NCI-H82 (cell line): ENCODE results near the gene SERPINB8.
A peak's percentile ranks its signal among the peaks of the same experiment; 100 is the strongest.
"Not testable (repeated sequence)": the region's sequence is repeated elsewhere in the genome, so short reads cannot be mapped to it uniquely, and the experiment has no call there.

Source experiments
- DNase-seq: peaks from one replicate; lab custom pipeline; 2025; lab: John Stamatoyannopoulos, UW

SERPINB8 gene, protein sequence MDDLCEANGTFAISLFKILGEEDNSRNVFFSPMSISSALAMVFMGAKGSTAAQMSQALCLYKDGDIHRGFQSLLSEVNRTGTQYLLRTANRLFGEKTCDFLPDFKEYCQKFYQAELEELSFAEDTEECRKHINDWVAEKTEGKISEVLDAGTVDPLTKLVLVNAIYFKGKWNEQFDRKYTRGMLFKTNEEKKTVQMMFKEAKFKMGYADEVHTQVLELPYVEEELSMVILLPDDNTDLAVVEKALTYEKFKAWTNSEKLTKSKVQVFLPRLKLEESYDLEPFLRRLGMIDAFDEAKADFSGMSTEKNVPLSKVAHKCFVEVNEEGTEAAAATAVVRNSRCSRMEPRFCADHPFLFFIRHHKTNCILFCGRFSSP

DNA sequence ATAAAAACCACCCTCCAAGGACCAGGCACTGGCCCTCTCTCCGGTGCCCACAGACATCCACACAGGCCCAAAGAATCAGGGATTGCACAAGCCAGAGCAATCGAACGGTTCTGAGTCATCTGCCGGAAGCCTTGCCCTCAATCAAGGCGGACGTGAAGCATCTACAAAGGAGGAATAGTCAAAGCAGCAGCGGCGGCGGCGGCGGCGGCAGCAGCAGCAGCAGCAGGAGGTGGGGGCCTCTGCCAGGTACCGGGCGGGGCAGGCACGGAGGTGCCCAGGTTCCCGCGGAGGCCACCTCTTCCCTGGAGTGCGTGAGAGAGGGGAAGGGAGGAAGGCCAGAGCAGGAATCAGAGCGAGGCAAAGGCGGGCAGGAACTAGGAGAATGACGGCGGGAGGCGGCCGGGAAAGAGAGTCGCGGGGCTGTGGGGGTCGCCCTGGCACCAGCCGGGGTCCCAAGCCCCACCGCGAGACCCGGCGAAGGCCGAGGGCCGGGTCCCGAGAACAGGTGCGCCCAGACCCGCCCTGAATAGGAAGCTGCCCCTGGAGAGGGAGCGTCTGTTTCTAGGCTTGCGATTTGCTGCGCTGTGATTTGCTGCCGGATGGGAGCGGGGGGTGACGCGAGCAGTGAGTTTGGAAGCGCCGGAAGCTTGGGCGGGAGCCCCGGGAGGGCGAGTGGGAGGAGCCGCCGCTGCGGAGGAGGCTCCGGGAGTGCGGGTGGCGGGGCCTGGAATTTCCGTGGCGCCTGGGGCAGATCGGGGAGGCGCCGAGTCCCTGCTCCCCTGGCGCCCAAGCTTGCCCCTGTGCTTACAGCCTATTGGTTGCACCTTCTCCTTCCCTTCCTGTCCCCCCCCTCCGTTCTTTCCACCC, at the start of gene SERPINB8:
SERPINB8 (plus strand) TSS at position 140 of the 867 bp plus-strand sequence. CDS start 8,228 bp downstream, outside the sequence.
- DNase-seq, result peak; percentile 90

DNA sequence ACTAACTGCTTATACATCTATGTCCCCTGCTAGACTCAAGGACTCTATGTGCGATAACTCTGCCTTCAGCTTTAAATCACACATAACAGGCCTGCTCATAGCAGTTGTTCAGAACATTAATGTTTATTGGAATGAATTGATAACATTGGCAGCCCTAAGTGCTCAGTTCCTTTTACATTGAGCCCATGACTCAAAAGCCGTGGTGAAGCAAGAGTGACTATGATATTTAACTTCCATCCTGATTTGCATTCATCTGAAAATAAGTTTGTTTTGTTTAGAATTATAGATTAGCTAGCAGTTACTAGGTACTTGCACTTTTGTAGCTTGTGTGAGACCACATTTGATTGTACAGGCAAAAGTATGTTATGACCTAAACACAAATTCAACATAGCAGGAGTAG, 47.8 kb upstream of the SERPINB8 start:
- no peak for DNase-seq

DNA sequence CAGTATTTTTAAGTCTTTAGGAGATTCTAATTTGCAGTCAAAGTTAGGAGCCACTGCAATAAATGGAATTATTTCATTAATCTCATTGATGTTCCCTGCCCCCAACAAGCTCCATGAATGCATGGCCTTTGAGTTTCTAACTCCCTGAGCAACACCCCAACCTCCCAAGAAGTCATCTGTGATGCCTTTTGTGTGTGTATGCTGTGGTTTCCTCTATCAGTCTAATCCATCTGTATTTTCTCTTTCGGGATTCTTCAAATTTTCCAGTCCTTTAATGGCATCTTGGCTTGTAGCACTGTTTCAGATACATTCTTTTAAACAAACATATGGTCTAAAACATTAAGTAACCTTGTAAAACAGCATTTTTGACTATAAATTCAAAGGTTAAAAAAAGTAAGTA, 45.3 kb upstream of the SERPINB8 start:
- DNase-seq, result peak; percentile 41

DNA sequence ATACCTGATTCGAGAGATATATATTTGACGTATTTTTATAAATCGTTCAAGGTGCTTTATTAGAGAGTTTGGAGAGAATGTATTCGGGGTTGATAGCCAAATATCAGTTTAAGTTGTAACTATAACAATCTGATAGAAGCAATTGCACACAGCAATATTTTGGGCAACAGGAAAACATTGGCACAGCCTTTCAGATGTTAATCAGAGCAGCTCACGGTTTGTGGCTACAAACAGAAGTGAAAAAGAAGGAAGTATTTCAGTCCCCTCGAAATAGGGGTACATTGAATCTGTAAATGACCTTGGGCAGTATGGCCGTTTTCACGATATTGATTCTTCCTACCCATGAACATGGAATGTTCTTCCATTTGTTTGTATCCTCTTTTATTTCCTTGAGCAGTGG, 41.5 kb upstream of the SERPINB8 start:
- no peak for DNase-seq

DNA sequence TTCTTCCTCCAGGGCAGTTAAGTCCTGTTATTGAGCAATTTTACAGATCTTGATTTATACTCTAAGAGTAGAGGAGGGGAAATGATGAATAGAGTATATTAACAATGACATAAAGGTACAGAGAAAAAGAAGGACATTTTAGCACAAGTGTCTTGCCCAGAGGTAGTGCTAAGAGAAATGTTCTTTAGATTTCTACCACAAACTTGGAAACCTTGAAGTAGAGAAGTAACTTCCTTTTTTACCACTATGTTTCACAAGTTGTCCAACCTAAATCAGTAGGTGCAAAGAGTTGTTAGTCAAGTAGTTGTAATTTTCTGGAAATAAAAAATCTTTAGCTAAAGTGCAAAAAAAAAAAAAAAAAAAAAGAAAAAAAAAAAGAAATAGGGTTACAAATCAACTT, 40.5 kb upstream of the SERPINB8 start:
- DNase-seq, result not testable (repeated sequence)

DNA sequence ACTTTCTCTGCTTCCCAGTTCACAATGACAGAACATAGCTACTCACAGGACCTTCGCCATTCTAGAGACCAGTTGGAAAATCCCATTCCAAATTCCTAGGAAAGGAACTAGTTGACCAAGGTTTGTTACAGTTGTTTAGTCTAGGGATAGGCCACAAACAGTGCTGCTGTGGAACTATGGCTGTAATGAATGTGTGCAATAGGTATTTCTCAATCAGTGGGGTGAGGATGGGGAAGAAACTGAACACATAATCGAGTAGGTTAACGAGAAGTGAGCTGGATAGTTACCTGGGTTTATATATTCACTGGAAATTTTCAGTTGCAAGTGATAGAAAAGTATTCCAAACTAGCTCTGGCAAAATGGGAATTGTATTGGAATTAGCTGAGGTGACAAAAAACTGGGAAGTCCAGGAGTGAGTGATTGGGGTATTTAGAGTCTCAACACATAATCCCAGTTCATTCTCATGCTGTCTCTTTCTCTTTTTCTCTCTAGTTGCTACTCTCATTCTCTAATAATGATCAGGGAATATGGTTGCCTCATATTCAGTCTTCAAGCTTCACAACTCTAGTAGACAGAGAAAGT, 39.0 kb upstream of the SERPINB8 start:
- no peak for DNase-seq

DNA sequence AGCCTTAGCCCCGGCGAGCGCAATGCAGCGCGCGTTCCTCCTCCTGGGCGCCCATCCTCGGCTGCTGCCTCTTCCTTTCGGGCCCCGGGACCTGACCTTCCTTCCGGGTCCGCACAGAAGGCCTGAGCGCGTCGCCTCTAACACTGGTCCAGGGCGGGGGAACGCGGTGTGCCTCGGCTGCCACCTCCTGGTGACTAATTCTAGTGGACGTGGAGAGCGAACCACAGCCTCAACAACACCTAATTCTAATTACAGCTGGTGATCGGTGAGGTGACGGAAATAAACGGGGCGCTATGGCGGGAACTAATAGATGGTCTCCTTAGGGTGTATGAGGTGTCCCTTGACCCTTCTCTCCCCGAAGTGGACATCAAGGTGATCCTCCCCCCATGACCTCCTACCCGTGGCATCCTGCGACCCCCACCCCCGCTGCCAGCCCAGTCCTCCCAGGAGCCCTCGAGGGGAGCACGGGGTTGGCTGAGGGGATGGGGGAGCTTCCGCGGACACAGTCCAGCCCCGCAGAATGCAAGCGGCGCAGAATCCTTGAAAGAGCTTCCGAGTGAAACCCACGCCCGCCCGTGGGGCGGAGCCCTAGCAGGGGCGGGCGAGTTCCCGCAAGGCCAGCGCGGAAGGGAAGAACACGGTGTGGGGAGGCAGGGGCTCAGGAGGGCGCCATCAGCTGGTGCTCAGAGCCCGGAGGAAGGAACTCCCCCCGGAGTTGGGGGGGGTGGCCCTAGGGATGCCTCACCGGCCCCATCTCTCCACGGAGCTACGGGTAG, 33.5 kb upstream of the SERPINB8 start:
- DNase-seq, result peak; percentile 92

DNA sequence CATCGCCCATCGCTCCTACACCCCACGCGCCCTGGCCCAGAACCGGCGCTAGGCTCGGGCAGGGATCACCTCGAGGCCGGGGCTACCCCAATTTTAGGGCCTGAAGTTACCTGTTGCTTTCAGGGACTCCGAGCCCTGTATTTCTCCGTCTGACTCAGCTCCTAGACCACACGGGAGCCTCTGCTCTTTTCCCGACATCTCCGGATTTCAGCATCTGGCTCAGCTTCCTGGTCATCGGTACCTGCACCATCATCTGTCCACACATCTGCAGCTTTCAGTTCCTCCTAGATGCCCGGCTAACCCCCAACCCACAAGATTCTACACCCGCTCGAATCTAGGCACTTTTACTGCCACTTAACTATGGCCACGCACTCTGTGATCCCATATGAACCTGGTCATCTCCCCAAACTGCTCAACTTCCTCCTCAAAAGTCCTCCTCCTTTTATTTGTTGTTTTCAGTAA, 32.9 kb upstream of the SERPINB8 start:
- no peak for DNase-seq

DNA sequence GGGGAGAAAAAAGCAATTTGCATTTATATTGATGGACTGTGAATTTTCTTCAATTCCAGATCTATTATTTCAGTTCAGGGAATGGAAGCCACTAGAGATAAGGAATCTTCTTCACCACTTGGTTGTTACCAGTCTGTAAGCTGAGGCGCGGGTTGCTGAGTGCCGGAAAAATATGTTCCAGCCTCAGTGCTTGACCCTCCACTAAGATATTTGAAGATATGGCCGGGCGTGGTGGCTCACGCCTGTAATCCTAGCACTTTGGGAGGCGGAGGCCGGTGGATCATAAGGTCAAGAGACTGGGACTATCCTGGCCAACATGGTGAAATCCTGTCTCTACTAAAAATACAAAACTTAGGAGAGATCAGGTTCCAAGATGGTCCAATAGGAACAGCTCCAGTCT, 29.9 kb upstream of the SERPINB8 start:
- no peak for DNase-seq

DNA sequence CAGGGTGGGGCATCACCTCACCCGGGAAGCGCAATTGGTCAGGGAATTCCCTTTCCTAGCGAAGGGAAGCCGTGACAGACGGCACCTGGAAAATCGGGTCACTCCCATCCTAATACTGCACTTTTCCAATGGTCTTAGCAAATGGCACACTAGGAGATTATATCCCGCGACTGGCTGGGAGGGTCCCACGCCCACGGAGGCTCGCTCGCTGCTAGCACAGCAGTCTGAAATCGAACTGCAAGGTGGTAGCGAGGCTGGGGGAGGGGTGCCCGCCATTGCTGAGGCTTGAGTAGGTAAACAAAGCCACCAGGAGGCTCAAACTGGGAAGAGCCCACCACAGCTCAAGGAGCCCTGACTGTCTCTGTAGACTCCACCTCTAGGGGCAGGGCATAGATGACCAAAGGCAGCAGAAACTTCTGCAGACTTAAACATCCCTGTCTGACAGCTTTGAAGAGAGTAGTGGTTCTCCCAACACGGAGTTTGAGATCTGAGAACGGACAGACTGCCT, 29.3 kb upstream of the SERPINB8 start:
- DNase-seq, result not testable (repeated sequence)

DNA sequence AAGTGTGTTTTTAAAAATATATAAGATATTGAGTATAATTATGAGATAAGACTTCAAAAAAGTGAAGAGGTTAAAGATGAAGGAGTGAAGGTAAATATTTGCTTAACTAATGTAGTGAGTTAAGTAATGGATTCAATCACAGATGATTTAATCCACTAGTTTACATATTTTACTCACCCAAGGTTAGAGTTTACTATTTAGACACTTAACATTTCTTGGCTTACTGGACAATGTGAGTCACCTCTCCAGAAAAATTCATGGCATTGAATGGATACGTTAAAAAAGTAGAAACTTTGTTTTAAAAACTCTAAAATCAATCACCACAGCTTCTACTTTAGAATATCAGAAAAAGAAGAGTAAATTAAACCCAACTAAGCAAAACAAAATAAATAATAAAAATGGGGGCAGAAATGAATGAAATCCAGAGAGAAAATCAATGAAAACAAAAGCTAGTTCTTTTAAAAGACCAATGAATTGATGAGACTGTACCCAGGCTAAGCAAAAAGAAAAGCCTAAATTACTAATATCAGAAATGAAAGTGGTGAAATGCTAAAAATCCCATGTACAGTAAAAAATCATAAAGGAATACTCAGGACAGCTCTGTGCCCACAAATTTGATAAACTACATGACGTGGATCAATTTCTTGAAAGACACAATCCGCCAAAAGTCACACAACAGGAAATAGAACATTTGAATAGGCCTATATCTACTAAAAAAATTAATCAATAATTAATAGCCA, 22.7 kb upstream of the SERPINB8 start:
- no peak for DNase-seq

DNA sequence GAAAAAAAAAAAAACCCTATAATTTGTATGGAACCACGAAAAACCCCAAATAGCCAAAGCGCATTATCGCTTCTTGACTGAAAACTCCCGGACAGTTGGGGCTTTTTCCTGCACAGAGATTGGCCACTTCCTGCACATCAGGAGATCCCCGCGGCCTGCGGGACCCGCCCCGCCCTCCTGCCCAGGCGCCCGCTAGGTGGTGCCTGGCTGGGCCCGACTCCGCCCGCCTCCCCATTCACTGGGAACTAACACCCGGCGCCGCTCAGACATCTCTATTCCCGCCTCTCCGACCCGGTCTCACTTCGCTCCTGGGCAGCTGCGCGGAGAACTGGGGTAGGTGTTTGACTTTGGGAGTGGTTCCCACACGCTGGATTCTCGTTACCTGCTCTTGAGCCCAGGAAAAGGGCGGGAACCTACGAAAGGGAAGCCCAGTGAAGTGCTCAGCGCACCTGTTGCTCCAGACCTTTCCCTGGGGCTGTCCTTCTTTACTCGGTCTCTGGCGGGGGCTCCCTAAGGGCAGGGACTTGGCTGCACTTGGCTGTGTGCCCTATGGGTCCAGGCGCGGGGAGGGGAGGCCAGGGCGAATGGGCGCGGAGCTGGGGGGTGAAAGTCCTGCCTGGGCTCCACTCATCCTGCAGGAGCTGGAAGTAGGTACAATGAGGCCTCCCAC, 20.7 kb upstream of the SERPINB8 start, which contains the start of gene HMSD:
HMSD (plus strand) TSS at position 234 of the 670 bp plus-strand sequence. CDS start 4,155 bp downstream, outside the sequence.
- DNase-seq, result peak; percentile 72

DNA sequence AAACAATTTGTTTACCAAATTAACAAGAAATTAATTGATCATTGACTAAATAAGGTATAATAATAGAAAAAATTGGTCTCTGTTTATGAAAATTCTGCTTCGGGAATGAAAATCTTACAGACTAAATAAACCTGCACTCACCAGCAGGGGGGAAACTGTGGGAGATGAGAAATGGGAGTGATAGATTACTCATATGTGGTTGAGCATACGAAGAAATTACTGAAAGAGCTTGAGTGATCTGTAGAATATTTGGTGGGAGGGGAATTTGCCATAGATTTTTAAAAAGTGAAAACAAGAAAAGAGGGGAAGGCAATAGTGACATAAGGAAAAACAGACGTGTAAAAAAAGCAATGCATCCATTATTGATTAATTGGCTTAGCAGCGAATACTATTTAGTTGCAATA, 18.6 kb upstream of the SERPINB8 start:
- DNase-seq, result no peak

DNA sequence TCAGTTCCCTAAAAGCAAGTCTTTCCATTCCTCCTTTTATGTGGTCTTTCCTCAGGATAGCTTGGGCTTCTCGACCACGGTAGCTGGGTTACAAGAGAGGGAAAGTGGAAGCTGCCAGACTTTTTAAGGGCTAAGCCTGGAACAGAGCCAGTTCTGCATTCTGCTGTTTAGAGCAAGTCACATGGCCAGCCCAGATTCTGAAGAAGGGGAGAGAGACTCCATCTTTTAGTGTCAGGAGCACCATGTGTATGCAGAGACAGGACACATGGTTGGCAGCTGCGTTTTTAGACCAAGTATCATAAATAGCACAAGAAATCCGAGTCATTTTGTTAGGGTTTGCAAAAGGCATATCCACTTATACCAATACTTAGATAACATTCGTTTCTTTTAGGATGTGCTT, 16.1 kb upstream of the SERPINB8 start:
- no peak for DNase-seq

DNA sequence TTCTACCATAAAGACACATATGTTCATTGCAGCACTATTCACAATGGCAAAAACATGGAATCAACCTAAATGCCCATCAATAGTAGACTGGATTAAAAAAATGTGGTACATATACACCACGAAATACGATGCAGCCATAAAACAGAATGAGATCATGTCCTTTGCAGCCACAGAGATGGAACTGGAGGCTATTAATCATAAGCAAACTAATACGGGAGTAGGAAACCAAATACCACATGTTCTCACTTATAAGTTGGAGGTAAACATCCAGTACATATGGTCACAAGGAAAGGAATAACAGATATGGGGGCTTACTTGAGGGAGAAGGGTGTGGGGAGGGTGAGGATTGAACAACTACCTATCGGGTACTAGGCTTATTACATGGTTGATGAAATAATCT, 13.1 kb upstream of the SERPINB8 start:
- DNase-seq, result no peak

DNA sequence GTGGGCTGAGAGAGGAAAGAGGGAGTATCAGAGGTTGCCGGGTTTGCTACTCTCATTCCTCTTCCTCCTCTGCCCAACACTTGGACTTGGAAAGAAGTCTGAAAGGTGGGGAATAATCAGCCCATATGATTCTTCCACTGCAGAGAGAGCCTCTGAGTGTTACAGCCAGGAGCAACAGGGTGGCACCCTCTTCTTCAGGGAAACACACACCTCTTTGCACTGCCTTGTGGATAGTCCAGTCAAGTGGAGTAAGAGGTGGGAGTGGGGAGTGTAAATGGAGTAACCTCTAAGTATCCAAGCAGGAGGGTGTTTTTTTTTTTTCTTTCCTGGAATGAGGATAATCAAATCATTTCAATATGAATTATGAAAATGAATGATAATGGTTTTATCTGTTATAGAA, 9.0 kb upstream of the SERPINB8 start:
- no peak for DNase-seq

DNA sequence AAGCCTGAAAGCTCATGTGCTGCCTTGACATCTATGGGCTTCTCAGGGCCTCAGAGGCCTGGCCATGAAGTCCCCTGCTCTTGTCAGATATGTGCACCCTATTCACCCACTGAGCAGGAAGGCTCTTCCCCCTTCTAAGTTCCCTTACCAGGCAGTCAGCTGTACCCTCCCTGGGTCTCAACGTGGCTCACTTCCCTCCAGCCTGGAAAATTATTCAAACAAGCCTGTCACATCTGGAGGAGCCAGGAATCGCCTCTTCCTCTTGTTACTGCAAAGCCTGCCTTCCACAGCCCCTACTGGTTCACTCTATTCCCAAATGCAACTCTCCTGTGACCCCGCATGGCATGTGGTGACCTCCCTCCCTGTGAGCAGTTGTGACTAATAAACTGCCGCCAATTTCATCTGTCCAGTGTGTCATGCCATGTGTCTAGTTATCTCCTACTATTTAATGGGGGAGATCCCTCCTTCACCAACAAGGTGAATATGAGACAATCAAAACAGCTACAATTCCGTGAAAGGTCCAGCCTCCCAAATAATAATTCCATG, 8.4 kb upstream of the SERPINB8 start:
- no peak for DNase-seq

DNA sequence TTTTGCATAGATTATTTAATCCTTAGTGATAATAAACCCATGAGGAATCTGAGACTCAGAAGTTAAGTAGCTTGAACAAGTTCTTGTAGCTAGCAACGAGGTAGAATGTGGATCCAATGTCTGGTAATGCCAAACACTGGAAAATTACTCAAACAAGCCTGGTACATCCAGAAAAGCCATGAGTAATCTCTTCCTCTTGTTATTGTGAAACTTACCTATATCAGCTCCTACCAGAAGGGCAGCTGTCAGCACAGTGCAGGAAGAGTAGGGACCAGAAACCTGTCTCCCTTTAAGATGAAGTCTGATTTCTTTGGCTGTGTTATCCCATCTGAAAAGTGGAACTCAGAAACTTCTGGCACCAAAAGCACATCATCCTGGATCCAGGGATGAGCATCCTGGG, 7.7 kb upstream of the SERPINB8 start:
- no peak for DNase-seq

DNA sequence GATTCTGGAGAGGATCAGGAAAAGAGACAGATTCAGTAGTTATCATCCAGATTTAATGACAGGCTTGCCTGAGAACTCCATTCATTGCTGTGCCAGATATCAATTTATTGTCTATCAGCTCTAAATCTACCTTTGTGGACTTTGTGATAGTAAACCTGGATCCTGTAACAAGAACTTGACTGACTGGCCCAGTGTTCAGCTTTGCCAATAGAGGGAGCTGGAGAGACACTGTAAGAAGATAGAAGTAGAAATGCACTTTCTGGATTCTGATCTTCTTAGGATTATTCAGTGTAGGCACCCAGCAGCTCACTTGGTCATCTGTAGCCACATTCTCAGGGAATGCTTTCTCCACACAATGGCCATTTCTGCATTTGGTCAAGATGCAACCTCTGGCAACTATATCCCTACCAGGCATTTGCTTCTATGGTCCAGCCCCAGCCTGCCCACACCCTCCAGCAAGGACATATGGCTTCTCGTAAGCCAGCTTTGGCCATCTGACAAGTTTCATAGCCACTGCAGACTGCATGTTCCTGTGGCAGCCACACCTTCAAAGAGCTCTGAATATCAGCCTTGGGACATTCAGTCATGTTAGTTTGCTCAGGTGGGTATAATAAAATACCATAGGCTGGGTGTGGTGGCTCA, 6.1 kb upstream of the SERPINB8 start:
- peak; percentile 73 for DNase-seq
